HTR-8/SVneo (cell line): Measurements from ENCODE around the gene FZR1.

Experiments used
- DNase-seq: peaks from one replicate; pipeline ENCODE4 v3.0.0; 2011; ENCODE audit warnings: low spot score, mixed read lengths; ENCODE audit not compliant: insufficient read length
- FAIRE-seq: peaks from 2 replicates; lab custom pipeline; 2011; peaks lifted over from hg19 to GRCh38; lab: Jason Lieb, UNC

The FZR1 gene

GRCh38 chr19:3585301-3586126, 79.4 kb downstream of the FZR1 start, which contains the start of gene GIPC3:
Gene GIPC3 (plus strand): TSS chr19:3585478. CDS start chr19:3585598, 120 bp downstream.
- FAIRE-seq: no peak

GRCh38 chr19:3586127-3586626, 80.1 kb downstream of the FZR1 start:
- DNase-seq (no peak), FAIRE-seq (no peak)

More at GRCh38 chr19:3585301-3586126, 79.4 kb downstream of the FZR1 start, which contains the start of gene GIPC3:
- no peak for DNase-seq

DNA sequence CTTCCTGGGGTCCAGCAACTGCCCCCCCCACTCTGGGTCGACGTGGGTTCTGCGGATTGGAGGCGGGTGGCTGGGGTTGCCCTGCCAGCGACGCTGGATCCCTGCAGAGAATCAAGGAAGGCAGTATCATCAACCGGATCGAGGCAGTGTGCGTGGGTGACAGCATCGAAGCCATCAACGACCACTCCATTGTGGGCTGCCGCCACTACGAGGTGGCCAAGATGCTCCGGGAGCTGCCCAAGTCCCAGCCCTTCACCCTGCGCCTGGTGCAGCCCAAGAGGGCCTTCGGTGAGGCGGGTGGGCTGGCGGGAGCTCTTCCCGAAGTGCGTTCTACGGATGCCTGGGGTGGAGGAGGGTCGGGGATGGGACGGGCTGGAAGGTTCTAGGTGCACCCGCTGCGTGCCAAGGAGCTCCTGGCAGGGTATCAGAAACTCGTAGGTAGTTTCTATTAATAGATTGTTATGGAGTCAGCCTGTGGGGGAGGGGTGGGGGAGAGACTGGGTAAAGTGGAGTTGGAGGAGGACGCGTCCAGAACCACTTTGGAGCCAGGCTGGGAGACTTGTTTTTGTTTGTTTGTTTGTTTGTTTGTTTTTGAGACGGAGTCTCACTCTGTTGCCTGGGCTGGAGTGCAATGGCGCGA, 80.7 kb downstream of the FZR1 start:
- FAIRE-seq (no peak), DNase-seq (no peak)
